GM12872 (cell line): ENCODE measurements around the gene GALNT13.

Experiments used
- TF ChIP-seq, protein P1 (sequence below): IDR thresholded peaks from 3 replicates; pipeline ENCODE4 v1.5.1; 2011; ENCODE audit warnings: low read depth, mild to moderate bottlenecking, low read length, moderate library complexity; ENCODE audit not compliant: insufficient read depth

GALNT13 gene

DNA sequence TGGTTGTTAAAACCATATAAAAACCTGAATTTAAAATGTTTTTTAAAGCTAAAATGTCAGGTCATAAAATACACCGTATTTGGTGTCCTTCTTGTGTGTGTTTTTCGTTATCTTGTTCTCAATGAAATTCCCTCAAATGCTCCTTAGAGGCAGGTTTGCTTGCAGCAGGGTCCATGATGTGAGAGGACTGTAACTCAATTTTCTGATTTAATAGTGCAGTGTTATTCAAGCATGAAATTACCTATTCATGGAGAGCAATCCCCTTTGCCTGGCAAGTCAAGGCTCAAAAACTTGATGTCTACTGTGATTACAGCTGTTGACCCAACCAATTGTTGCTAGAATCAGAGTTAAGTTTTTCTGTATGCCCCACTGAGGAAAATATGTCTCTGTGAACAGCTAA lies 318.2 kb downstream of the GALNT13 start:
- TF ChIP-seq, protein P1, sequence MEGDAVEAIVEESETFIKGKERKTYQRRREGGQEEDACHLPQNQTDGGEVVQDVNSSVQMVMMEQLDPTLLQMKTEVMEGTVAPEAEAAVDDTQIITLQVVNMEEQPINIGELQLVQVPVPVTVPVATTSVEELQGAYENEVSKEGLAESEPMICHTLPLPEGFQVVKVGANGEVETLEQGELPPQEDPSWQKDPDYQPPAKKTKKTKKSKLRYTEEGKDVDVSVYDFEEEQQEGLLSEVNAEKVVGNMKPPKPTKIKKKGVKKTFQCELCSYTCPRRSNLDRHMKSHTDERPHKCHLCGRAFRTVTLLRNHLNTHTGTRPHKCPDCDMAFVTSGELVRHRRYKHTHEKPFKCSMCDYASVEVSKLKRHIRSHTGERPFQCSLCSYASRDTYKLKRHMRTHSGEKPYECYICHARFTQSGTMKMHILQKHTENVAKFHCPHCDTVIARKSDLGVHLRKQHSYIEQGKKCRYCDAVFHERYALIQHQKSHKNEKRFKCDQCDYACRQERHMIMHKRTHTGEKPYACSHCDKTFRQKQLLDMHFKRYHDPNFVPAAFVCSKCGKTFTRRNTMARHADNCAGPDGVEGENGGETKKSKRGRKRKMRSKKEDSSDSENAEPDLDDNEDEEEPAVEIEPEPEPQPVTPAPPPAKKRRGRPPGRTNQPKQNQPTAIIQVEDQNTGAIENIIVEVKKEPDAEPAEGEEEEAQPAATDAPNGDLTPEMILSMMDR: no peak

DNA sequence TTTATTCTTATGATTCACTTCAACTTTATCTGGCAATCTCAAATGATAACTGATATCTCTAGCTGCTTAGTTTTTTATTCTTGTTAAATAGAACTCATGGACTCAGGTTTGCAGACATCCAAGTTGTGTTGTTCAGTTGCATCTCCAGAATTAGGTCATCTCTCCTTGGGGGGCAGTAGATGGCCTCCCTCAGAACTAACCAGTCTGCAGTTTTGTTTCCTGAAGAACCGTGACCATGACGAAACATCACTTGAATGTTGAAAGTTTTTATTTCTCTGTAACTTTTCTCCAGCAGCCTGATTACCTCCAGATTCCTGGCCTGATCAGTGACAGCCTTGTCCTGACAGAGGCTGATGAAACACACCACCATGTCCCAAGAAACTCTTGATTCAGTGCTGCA lies 321.5 kb downstream of the GALNT13 start:
- TF ChIP-seq, protein P1: no peak

DNA sequence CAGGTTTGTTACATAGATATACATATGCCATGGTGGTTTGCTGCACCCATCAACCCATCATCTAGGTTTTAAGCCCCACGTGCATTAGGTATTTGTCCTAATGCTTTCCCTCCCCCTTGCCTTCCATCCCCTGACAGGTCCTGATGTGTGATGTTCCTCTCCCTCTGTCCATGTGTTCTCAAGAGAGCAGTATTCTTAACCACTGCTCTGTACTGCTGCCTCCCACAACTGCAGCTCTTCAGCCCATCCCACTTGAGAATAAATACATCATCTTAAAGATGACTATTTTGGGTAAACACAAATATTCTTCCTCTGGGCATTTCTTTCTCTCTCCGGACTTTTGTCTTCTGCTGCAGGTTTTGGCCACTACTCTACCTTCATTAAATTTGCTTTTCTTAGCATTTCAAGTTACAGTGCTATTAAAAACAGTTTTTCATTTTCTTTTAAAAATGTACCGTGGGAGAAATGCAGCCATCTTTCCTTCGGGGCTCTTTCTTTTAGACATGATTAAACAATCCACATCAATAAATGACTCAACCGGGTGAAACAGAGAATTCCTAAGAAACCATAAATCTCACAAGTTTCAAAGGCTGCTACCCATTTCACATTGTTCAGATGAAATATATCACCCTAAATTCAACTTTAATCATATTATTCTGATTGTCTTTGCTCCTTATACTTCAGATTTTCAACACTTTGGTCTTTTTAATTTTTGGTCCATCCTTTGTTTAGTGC lies 323.4 kb downstream of the GALNT13 start:
- TF ChIP-seq, protein P1: no peak

DNA sequence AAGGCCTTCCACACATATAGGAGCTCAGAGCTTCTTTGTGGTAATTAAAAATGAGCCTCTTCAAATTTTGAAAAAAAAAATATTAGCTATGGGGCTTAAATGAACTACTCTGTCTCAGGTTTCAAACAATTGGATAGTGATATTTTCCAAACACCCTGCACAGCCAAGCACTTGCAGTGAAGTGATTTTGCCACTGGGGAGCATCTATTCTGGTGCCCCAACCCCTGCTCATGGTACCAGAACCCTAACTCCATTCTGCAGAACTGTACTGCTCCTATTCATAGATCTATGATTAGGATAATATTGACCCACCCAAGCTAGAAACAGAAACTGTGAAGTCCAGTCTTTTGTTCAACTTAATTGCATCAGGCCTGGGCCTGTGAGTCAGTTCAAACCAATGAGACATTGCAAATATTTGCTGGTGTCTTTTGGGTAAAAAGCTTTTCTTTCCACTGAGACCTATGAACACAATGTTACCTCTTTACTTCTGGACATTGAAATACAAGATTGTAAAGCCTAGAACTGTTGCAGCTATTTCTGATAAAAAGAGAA lies 324.0 kb downstream of the GALNT13 start:
- TF ChIP-seq, protein P1: no peak

DNA sequence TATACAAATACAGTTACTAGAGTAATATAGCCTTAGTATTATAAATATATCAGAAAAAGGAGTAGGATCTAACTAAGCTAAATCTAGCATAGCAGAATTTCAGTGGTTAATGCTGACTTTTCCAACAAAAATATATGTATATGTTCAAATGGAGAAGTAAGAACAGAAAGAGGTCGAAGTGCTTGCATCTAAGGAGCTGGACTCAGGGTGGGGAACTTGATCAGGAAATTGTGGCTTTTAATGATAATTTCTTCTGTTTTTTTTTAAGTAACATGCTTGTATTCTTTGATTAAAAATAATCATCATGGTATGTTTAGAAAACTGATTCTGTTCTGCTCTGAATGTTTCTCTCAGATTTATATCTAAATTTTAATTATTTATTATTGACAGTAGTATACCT lies 327.1 kb downstream of the GALNT13 start:
- TF ChIP-seq, protein P1: no peak

DNA sequence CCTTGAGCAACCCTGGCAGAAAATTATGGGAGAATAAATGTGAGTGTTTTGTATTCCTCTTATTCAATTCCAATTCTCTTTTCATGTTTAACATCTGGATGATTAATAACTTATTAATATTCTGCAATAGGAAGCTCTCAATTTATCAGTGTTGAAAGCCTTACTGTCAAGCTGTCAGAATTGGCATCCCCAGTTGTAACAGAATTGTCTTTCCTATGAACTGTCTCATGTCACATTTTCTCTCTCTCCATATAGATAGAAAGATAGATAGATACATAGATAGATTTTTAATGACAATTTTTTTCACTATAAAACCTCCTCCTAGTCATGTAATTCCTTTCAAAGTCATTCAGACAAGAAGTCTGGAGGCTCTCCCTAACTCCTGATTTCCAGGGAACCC lies 331.5 kb downstream of the GALNT13 start:
- TF ChIP-seq, protein P1: no peak

DNA sequence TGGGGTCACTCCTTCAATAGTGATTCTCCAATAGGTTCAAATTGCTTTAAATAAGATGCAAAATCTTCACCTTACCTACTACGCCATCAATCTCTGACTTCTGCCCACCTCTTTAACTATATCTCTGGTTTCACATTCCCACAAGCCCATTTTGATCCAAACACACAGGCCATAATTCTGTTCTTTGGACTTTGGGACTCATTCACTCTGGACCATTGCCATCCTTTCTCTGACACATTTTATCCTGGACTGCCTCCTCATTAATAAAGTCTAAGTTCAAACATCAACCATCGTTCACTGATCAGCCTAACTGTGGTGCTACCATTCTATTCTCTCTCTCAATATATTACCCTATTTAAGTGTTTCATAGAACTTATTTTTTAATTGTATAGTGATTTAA lies 332.2 kb downstream of the GALNT13 start:
- TF ChIP-seq, protein P1: no peak
